HG03280 (cell line): ENCODE measurements around the gene LYZL2.
"Not testable (repeated sequence)": the region's sequence is repeated elsewhere in the genome, so short reads cannot be mapped to it uniquely, and the experiment has no call there.

Source experiments
- ATAC-seq: cut with Tn5 transposase; IDR thresholded peaks from one replicate; pipeline ENCODE4 v1.9.1; 2021; ENCODE audit warnings: mild to moderate bottlenecking, moderate library complexity; ENCODE audit not compliant: unreplicated experiment

Gene LYZL2

DNA sequence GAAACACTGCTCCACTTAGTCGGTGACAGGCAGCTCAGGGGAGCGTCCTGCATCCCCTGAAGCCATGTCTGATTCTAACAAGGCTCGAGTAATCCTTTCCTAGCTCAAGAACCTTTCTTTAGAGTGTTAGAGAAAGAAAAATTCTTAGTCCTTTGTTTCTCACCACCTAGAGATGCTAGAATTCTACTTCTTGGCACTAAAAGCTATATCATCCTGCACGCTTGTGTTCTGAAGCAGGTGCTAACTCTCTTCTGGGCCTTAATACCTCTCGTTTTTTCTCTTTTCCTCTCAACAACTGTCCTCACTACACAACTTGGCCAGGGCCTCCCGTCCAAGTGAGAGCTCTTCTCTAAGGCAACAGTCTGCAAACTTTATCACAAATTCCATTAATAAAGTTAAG lies at the start of gene LYZL2:
LYZL2 (minus strand) TSS at position 101 of the 400 bp plus-strand sequence. CDS start 2,838 bp downstream, outside the sequence.
- ATAC-seq = no peak

DNA sequence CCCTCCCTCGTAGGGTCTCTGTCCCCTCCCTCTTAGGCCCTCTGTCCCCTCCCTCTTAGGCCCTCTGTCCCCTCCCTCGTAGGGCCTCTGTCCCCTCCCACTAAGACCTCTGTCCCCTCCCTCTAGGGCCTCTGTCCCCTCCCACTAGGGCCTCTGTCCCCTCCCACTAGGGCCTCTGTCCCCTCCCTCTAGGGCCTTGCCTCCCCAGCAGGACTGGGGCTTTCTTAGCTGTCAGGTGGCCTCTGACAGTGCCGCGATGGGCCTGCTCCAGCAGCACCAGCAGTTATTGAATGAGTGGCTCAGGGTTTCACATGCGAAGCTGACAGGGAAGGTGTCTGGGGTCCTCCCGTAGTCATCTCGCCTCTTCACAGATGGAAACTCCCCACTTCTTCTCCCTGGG lies 48.1 kb upstream of the LYZL2 start:
- peak; percentile 36 for ATAC-seq

DNA sequence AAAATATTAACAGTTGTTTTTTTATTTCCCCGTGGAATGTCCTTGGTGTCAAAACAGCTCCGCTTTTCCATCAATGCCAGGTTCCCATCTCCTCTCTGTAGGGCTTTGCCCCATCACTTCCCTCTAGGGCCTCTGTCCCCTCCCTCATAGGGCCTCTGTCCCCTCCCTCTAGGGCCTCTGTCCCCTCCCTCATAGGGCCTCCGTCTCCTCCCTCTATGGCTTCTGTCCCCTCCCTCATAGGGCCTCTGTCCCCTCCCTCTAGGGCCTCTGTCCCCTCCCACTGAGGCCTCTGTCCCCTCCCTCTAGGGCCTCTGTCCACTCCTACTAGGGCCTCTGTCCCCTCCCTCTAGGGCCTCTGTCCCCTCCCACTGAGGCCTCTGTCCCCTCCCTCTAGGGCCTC lies 47.6 kb upstream of the LYZL2 start:
- not testable (repeated sequence) for ATAC-seq

DNA sequence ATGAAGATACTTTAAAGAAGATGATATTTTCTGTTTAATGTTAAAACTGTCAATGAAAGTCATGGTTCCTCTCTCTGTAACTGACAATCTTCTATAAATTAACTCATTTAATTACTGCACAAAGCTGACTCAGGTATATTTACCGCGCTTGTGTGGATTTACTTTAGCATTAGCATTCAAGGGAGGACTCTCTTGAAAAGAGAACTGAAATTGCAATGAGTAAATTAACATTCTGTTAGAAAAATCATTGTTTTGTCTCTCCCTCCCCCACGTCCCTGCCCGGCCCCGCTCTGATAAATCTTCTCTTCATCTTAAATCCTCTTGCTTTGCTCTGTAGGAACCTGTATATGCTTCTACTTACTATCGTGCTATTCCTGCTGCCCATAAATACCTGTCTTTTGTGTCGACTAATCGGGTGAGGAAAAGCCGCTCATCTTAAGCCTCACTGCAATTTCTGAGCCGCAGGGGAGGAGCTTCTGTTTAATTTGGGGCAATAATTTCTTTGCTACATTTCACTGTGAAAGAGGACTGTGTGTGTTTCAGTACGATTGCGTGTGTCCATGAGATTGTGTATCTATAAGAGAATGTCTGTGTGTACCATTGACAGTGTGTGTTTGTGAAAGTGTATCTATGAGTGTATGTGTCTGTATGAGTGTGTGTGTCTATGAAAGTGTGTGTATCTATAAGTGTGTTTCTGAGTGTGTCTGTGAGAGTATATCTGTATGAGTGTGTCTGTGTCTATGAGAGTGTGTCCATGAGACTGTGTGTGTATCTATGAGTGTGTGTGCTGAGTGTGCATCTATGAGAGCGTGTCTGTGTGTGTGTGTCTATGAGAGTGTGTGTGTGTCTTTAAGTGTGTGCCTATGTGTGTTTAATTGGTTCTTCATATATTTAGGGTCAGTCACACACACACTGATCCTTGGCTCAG lies 46.5 kb upstream of the LYZL2 start:
- ATAC-seq = no peak

DNA sequence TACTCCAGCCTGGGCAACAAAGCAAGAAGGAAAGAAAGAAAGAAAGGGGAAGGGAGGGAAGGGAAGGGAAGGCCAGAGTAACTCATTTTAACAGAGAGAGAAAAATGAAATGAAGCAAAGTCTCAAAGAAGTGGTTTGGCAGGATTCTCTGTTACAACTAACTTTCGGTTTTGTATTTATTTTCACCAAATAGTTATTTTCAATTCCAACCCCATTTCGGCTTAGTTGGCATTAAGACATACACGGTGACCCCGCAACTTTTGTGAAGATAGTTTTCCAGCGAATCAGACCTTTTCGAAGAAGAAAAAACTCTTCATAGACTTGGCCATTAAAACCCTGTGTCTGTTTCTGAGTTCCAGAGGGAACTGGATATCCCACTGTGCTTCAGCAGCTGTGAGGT lies 45.2 kb upstream of the LYZL2 start:
- no peak for ATAC-seq

DNA sequence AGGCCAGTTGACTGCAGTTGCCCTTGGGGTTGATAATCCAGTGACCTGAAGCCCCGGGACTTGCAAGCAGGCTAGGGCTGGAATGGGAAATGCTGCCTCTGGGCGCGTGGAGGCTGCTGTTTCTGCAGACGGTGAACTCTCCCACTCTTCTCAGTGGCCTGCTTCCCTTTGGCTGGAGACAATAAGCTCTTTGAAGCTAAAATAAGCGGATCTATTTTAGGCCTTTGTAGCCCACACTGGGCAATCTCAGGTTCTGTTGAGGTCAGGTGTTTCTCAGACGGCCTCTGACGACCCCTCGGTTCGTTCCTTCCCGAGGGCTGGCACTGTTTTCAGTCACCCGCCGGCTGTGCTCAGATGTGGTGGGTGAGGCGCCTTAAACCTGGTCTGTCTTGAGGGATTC lies 43.7 kb upstream of the LYZL2 start:
- ATAC-seq = not testable (repeated sequence)

DNA sequence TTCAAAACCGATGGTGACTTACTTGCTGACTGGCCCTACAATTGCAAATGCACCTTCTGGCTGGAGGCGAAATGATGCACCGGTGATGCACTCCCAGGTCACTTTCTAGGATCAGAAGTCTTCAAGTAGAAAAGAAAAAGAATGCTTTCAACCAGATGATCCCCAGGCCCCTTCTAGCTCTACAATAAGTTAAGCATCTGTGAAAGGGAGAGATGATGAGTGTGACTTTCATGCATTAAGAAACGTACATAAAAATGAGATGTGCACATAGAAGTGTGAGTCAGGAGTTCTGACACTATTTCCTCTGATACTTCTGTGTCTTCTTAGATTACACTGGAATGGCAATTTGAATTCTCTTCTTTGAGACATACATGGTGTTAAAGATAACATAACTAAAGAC lies 42.8 kb upstream of the LYZL2 start:
- not testable (repeated sequence) for ATAC-seq

DNA sequence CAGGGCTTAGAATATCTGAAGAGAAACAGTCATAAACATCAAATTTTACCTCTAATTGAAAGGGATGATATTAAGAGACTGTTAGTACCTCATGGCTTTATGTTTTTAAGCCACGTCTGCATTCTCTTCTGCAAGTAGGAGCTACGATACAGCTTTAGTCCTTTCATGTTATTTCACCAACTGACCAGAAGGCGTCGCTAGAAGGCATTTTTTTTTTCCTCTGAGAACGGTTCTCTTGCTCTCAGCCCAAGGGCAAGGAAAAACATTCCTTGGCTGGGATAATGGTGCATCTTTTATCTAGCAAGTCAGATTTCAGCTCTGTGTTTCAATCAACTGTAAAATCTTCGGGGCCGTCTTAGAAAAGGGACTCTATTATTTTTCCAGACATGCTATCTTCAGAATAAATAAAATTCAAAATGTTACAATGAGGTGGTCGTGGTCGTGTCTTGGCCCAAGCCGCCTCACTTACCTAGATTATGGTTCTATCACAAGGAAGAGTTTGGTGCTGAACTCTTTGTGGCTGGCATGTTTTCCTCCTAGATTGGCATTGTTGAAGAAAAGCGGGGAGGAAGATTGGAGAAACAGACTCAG lies 41.6 kb upstream of the LYZL2 start:
- no peak for ATAC-seq

DNA sequence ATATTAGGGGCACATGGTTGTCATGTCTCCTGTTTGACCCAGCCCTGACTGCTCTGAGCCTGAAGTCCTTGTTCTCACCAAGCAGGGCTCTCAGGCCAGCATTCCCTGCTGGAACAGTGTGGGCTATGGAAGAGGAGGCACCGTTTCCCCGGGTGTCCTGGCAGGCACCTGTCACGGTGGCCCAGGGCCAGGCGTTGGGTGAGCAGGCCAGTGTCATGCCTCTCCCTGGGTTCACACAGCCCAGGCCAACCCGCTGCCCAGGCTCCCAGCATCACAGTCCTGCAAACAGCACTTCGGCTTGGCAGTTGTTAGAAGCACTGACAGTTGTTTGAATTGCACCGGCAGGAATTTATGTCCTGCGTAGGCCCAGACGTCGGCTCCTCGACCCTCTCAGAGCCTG lies 38.4 kb upstream of the LYZL2 start:
- ATAC-seq = not testable (repeated sequence)

DNA sequence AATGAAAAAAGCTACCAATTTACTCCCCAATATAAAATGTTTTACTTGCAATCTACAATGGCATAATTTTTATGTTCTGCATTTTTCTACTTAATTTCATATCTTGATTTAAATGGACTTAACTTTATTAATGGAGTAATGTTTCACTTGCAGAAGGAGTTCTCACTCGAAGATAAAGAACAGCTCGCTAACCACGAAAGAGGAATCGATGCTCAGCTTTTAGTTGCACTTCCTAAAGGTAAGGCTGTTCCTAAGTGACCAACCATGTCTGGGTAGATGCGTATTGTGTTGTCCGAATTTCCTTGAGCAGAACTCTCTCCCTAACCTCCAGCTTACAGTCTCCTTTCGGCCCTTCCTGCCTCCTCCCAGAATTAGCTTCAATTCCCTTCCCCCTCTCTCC lies 33.9 kb upstream of the LYZL2 start:
- peak; percentile 58 for ATAC-seq

DNA sequence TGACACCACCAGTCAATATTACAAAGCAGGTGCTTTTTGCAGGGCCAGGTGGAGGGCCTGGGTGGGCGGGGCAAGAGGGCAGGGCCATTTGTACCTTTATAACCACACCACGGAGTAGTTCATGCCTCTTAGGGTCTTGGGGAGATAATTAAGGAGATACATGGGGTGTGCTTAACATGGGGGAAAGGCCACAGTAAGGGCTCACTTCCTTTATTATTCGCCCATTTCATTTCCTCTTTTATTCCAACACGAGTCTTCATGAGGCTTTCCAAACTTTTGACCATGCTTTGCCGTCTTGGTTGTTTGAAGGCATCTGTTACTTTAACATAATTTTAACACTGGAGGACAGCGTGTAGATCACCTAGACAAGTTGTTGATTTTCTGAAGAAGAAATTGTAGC lies 33.3 kb upstream of the LYZL2 start:
- no peak for ATAC-seq

DNA sequence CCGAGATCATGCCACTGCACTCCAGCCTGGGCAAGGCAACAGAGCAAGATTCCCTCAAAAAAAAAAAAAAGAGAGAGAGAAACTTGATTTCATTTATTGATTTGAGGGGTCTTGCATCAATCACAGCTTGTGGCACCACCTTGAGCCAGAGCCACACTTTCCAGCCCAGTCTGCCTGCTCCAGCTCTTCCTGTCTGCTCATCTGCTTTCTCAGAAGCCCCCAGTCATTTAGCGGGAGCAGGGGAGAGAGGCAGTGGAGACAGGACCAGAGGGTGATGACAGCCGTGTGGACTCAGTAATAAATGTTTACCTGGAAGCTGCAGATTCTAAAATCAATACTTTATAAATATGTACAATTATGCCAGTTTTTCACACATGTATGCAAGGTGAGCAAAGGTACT lies 30.8 kb upstream of the LYZL2 start:
- ATAC-seq = not testable (repeated sequence)

DNA sequence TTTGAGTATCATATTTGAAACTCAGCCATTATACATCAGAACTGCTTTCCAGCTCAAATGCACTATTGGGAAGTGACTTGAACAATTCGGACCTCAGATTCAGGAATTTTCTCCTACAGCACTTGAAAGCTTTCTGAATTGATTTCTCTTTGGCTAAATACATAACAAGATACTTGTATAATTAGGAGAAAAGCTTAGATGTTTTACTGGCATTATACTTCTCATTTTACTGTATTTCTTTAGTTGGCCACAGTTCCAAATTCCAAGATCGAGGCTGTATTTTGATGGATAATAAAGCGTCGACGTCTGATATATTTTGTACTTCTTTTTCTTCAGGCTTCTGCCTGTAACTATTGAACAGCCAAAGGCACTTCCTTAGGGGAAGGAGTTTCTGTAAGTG lies 26.7 kb upstream of the LYZL2 start:
- ATAC-seq = no peak

DNA sequence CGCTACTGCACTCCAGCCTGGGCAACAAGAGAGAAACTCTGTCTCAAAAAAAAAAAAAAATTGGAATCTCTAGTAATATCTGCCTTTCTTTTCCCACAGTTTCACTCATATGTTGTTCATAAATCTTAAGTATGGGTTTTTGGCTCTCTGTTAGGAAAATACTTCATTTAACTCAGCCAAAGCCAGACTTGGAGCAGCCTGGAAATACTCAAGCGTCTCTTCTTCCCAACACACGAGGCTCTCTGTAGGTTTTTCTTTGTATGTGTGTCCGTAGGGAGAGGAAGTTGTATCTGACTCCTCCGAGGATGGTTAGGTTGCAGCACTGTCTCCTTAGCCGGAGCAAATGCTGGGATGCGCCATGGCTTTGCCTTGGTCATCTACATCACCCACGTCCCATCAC lies 25.4 kb upstream of the LYZL2 start:
- not testable (repeated sequence) for ATAC-seq

DNA sequence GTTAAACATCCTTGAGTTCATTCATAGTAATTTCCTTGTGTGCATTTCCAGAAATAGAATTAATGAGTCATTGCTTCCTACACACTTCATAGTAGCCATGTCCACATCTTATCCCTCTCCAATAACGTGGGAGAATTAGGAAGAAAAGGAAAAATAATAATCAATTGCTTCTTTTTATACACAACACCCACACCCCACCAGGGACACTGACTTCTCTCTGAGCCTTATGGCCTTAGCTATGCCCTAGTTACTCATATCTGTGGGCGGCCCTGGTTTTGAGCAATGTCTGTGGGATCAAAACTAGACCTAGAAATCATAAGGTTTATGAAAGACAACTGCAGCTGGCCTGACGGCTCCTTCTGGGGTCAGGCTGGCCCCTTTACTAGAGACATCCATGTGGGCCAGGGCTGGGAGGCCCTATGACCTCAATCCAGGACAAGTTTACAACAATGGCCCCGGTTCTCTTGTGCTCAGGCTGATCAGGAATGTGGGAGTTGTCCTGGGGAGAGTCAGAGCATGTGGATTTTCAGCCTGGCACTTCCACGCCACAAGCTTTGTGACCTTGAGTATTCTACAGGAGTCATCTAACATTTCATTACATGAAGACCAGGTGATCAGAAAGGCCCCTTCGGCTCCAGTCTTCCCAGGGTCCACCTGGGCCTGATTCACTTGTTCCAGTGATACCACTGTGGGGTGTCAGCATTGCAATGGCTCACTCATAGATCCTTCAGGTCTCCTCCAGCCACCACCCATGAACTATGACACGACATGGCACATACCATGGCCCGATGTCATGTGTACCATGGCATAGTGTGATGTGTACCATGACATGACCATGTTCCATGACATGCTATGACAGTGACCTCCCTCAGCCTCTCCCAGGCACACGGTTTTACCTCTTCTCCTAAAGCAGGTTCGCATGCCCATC lies 22.2 kb upstream of the LYZL2 start:
- ATAC-seq = not testable (repeated sequence)

DNA sequence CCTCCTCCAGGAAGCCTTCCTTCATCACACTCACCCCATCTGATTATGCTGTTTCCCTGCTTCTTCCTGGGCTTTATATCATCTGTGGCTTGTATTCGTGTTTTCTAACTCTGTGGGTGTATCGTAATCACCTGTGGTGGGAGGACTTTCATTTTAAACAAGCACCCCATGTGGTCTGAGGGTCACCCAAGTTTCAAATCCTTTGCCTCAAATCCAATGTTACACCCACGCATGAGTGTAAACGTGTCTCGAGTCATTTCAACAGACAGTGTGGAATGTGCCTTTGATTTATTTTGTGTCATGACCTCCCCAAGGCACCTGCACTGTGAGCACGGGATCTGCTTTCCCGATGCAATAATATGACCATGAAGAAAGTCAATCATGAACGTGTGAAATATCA lies 17.5 kb upstream of the LYZL2 start:
- no peak for ATAC-seq

DNA sequence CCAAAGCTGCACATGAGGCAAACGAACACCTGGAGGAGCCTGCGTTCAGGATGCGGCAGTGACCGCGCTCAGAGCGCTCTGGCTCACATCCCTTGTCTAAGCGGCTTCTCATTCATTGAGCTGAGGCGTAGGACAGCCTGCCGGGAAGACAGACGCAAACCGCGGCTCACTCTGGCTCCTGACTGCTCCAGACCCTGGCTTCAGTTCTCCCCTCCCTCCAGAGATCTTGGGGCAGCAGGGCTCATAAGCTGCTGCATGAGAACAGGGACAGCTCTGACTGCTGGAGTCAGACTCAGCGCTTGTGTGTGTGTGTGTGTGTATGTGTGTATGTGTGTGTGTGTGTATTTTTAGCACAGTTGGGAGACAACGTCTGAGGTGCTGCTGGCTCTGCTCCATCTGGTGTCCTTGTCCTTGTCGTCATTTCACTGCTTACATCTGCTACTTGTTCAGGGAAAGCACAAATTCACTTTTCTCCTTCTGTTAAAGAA lies 15.8 kb upstream of the LYZL2 start:
- no peak for ATAC-seq

DNA sequence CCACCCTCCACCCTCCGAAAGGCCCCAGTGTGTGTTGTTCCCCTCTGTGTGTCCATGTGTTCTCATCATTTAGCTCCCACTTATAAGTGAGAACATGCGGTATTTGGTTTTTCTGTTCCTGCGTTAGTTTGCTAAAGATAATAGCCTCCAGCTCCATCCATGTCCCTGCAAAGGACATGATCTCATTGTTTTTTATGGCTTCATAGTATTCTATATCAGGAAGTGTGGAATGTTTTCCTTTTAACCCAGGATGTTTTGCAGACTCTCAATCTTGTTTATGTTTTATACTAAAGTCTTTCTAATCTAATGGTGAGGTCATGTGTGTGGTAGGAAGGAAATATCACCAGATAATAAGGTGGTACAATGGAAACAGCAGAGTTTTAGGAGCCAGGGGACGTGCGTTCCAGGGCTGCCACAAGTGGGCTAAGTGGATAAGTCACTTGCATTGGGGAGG lies 14.9 kb upstream of the LYZL2 start:
- ATAC-seq = not testable (repeated sequence)

DNA sequence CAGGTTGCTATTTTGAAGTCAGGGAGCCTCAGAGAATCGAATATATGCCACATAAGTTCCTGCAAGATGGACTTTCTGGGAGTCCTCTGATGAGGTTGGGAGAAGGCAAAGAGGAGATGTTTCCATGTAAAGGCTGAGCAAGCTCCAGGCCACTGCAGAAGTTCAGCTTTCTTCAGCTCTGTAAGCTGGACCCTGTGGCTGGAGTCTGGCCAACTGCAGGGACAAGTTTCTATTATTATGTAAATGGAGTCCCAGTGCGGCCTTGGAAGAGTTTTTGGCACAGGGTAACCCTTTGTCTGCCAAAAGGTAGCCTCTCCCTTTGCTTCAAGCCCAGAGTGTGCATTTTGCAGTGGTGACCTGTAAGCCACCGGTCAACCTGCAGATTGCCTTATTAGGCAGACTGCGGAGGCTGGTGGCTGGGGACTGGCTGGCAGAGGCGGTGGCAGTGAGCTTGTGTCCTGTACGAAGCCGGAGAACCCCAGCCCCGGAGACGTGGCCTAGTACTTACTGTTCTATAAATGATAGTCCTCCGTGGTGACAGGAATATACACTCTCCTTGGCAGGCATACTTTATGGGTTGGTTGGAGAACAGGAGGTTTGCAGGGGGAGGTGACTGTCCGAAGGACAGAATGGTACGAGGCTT lies 14.1 kb upstream of the LYZL2 start:
- not testable (repeated sequence) for ATAC-seq

DNA sequence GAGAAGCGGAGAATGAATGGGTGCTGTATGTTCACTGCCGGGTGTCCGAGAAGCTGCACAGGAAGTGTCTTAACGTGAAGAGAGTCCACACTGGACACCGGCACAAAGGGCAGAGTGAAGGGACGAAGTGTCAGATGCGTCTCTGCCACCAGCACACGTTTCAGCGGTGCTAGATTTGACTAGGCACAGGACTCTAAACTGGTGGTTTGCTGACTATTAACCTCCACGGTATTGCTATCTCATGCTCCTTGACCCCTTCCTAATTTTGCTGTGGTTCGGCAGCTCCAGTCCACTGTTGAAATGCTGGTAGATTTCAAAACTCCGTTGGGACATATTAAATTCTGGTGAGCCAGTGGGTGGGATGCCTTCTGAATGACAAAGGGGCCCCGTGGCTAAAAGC lies 13.3 kb upstream of the LYZL2 start:
- not testable (repeated sequence) for ATAC-seq
